ENCODE data around the gene CFAP46. TPM values are rescaled to one million over a fixed set of nuclear protein-coding genes. Genes with fewer than 3 reads are reported as not detected.

CFAP46 gene
- polyA plus RNA-seq, 1 donor from 2014 or later: 2.6 TPM

GRCh38 chr10:132812520-132812919 lies 129.8 kb downstream of the CFAP46 start:
- Histone ChIP-seq H3K27ac (ENCODE audit: low read length) (no peak overlapping the region), H3K79me2 (replicated peaks; ENCODE audit: insufficient read depth, low read length) (no peaks in the 10 kb centered on the region), H3K9ac (ENCODE audit: low read length) (no peak overlapping the region), H3K4me2 (ENCODE audit: low read length) (no peak overlapping the region), H3F3A (ENCODE audit: insufficient read depth, low read length, poor library complexity, severe bottlenecking) (no peaks in the 10 kb centered on the region), H3K36me3 (ENCODE audit: insufficient read depth, low read length) (no peaks in the 10 kb centered on the region), H2AFZ (ENCODE audit: low read depth, low read length) (no peak overlapping the region), H4K20me1 (ENCODE audit: insufficient read depth) (no peaks in the 10 kb centered on the region), H3K9me2 (ENCODE audit: insufficient read depth, low read length) (no peaks in the 10 kb centered on the region), H3K27me3 (ENCODE audit: insufficient read depth, low read depth, low read length) (no peaks in the 10 kb centered on the region), H3K9me3 (ENCODE audit: low read length) (no peaks in the 10 kb centered on the region), H3K4me3 (ENCODE audit: low read length) (no peak overlapping the region)
- TF ChIP-seq SMC3 (conservative IDR thresholded peaks at IDR 0.05; ENCODE audit: poor library complexity): no peak
- TF ChIP-seq EP300 (conservative IDR thresholded peaks at IDR 0.05; ENCODE audit: poor library complexity, severe bottlenecking): no peak
- TF ChIP-seq RAD21 (conservative IDR thresholded peaks at IDR 0.05): no peak
- no peak for TF ChIP-seq TAF1 (IDR thresholded peaks at IDR 0.05; ENCODE audit: low read depth)
- no peak for TF ChIP-seq EZH2 (IDR thresholded peaks at IDR 0.05; ENCODE audit: borderline replicate concordance, insufficient read depth, low read length, poor library complexity, severe bottlenecking)
- TF ChIP-seq MXI1 (conservative IDR thresholded peaks at IDR 0.05; ENCODE audit: poor library complexity, severe bottlenecking): no peak
- no peak for TF ChIP-seq POLR2AphosphoS5 (IDR thresholded peaks at IDR 0.05)
- TF ChIP-seq, protein P1, sequence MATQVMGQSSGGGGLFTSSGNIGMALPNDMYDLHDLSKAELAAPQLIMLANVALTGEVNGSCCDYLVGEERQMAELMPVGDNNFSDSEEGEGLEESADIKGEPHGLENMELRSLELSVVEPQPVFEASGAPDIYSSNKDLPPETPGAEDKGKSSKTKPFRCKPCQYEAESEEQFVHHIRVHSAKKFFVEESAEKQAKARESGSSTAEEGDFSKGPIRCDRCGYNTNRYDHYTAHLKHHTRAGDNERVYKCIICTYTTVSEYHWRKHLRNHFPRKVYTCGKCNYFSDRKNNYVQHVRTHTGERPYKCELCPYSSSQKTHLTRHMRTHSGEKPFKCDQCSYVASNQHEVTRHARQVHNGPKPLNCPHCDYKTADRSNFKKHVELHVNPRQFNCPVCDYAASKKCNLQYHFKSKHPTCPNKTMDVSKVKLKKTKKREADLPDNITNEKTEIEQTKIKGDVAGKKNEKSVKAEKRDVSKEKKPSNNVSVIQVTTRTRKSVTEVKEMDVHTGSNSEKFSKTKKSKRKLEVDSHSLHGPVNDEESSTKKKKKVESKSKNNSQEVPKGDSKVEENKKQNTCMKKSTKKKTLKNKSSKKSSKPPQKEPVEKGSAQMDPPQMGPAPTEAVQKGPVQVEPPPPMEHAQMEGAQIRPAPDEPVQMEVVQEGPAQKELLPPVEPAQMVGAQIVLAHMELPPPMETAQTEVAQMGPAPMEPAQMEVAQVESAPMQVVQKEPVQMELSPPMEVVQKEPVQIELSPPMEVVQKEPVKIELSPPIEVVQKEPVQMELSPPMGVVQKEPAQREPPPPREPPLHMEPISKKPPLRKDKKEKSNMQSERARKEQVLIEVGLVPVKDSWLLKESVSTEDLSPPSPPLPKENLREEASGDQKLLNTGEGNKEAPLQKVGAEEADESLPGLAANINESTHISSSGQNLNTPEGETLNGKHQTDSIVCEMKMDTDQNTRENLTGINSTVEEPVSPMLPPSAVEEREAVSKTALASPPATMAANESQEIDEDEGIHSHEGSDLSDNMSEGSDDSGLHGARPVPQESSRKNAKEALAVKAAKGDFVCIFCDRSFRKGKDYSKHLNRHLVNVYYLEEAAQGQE (IDR thresholded peaks at IDR 0.05; ENCODE audit: borderline replicate concordance): no peak
- TF ChIP-seq, protein P2, sequence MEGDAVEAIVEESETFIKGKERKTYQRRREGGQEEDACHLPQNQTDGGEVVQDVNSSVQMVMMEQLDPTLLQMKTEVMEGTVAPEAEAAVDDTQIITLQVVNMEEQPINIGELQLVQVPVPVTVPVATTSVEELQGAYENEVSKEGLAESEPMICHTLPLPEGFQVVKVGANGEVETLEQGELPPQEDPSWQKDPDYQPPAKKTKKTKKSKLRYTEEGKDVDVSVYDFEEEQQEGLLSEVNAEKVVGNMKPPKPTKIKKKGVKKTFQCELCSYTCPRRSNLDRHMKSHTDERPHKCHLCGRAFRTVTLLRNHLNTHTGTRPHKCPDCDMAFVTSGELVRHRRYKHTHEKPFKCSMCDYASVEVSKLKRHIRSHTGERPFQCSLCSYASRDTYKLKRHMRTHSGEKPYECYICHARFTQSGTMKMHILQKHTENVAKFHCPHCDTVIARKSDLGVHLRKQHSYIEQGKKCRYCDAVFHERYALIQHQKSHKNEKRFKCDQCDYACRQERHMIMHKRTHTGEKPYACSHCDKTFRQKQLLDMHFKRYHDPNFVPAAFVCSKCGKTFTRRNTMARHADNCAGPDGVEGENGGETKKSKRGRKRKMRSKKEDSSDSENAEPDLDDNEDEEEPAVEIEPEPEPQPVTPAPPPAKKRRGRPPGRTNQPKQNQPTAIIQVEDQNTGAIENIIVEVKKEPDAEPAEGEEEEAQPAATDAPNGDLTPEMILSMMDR (IDR thresholded peaks at IDR 0.05; ENCODE audit: poor library complexity, severe bottlenecking): no peak

DNA sequence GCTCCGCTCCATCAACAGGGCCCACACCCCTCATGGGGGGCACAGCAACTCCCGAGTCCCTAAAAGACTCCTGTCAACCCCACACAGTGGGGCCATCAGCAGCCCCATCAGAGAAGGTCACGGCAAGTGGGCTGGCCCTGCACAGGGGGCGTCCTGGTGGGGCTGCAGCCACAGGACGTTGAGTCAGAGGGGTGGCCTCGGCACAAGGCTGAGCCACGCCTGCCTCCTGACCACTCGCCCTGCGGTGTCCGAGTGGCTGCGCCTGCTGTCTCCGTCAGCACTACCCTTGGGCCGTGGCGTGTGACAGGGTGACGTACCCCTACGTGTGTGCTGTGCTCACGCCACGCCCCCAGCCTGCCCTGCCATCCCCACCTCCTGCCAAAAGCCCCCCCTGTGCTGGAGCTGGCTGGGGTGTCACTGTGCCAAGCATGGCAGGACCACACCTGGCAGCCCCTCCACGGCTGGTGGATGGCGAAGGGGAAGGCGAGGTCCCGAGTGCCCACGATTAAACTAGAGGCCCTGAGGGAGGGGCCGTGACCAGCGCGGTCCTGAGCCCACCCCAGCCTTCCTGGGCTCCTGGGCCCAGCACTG lies 130.4 kb downstream of the CFAP46 start:
- no peak overlapping the region for H3K4me2 ChIP-seq (ENCODE audit: low read length)
- no peaks in the 10 kb centered on the region for H3K79me2 ChIP-seq (replicated peaks; ENCODE audit: insufficient read depth, low read length)
- no peaks in the 10 kb centered on the region for H3K36me3 ChIP-seq (ENCODE audit: insufficient read depth, low read length)
- TF ChIP-seq, protein P1 (IDR thresholded peaks at IDR 0.05; ENCODE audit: borderline replicate concordance): no peak
- TF ChIP-seq TAF1 (IDR thresholded peaks at IDR 0.05; ENCODE audit: low read depth) (no peak), SMC3 (conservative IDR thresholded peaks at IDR 0.05; ENCODE audit: poor library complexity) (no peak), EP300 (conservative IDR thresholded peaks at IDR 0.05; ENCODE audit: poor library complexity, severe bottlenecking) (no peak), RAD21 (conservative IDR thresholded peaks at IDR 0.05) (no peak)
- TF ChIP-seq, protein P2 (IDR thresholded peaks at IDR 0.05; ENCODE audit: poor library complexity, severe bottlenecking): no peak
- H3K9me2 ChIP-seq (ENCODE audit: insufficient read depth, low read length): no peaks in the 10 kb centered on the region
- no peaks in the 10 kb centered on the region for H3K9me3 ChIP-seq (ENCODE audit: low read length)
- H4K20me1 ChIP-seq (ENCODE audit: insufficient read depth): no peaks in the 10 kb centered on the region
- no peak overlapping the region for H3K9ac ChIP-seq (ENCODE audit: low read length)
- no peaks in the 10 kb centered on the region for H3F3A ChIP-seq (ENCODE audit: insufficient read depth, low read length, poor library complexity, severe bottlenecking)
- no peak overlapping the region for H2AFZ ChIP-seq (ENCODE audit: low read depth, low read length)
- H3K4me3 ChIP-seq (ENCODE audit: low read length): no peak overlapping the region
- H3K27ac ChIP-seq (ENCODE audit: low read length): no peak overlapping the region
- no peaks in the 10 kb centered on the region for H3K27me3 ChIP-seq (ENCODE audit: insufficient read depth, low read depth, low read length)

Data from neural cell (in vitro differentiated cells).